A204.1 (cell line): Measurements from ENCODE around the gene PANX1.
A peak's percentile ranks its signal among the peaks of the same experiment; 100 is the strongest.
"Not testable (repeated sequence)": the region's sequence is repeated elsewhere in the genome, so short reads cannot be mapped to it uniquely, and the experiment has no call there.

Experiments
- FAIRE-seq: peaks from 2 replicates; lab custom pipeline; 2012; peaks lifted over from hg19 to GRCh38; lab: Jason Lieb, UNC

Gene PANX1

DNA sequence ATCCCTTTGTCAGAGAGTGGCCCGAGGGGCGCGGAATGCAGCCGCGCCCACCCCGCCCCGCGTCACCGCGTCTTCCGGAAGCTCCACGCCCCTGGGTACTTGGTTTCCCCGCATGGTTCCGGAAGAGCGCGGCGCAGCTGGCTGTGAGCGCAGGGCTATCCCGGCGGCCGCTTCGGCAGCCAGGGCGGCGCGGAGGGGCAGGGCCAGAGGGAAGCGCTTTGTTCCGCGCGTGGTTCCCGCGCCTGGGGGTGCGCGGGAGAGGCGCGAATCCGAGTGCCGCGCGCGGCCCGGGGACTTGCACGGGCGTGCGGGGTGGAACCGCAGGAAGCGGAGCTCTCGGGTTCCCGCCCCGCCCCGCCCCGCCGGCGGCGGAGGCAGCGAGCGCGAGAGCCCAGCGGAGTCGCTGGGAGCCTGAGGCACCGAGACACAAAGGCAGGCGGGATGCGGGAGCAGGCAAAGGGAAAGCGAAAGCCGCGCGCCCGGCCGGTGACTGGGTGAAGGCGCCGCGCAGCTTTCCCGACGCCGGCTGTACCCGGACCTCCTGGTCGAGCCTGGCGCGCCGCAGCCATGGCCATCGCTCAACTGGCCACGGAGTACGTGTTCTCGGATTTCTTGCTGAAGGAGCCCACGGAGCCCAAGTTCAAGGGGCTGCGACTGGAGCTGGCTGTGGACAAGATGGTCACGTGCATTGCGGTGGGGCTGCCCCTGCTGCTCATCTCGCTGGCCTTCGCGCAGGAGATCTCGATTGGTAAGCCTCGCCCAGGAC, at the start of gene PANX1:
Gene PANX1, plus strand, starts transcription at position 96 of the 766 bp plus-strand sequence. Its CDS starts 472 bp downstream, at position 568.
- FAIRE-seq: no peak

- no peak for FAIRE-seq
These were observed 44.5 kb upstream of the PANX1 start for GRCh38 chr11:94084164-94084563.

- no peak for FAIRE-seq
These were observed 39.7 kb upstream of the PANX1 start for GRCh38 chr11:94088906-94089305.

- FAIRE-seq: no peak
These were observed 39.3 kb upstream of the PANX1 start for GRCh38 chr11:94089341-94089740.

DNA sequence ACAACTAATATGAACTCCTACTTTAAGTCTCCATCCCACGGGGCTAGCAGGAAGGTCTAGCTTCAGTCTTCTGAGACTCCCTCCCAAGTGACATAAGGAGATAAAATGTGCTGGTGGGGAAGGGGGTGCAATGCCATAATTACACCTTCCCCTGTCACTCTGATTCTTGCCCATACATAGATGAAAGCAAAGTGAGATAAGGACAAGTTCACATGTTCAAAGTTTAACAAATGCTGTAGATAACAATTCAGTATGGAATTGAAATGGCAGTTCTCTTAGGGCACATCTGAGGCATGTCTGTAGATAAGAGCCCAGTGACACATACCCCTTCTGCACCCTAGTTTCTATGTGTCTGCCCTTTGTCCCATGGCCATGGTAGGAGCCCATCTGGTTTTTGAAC, 38.2 kb upstream of the PANX1 start:
- no peak for FAIRE-seq

DNA sequence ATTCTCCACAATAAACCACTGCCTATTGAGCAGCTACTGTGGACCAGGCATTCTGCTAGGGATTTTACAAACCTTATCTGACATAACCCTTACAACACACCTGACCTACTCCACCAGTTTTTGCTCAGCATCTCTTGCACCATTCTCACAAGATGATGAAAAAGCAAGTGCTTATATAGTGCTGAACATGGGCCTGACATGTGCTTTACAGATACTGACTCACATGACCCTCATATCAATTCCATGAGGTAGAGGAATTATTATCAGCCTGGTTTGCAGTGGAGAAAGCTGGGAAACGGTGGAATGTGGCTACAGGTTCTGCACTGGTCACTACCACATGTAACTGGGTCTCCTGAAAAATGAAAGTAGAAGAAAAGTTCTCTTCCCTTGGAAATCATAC, 37.5 kb upstream of the PANX1 start:
- FAIRE-seq: no peak

DNA sequence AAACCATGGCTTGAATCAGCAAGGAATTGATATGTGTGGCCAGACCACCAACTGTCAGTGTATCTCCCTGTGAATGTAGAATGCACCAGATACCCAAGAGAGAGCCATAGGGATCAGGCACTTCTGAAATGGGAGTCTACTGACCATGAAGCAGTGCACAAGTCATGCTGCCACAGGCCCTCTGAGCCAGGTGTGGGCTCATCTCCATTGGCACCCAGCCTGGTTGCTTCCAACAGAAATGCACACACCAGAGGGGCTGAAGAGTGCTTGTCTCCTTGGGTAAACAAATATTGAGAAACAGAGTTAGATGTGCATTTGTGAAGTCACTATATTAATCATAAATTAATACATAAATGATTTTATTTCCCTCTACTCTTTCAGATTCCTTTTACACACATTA, 28.4 kb upstream of the PANX1 start:
- no peak for FAIRE-seq

- FAIRE-seq: no peak
These were observed 25.2 kb upstream of the PANX1 start for GRCh38 chr11:94103471-94103870.

GRCh38 chr11:94104734-94105133, 23.9 kb upstream of the PANX1 start:
- no peak for FAIRE-seq

- no peak for FAIRE-seq
These were observed 21.9 kb upstream of the PANX1 start for GRCh38 chr11:94106716-94107115.

GRCh38 chr11:94107363-94107762, 21.3 kb upstream of the PANX1 start:
- peak; percentile 71 for FAIRE-seq

- no peak for FAIRE-seq
These were observed 17.4 kb upstream of the PANX1 start for GRCh38 chr11:94111241-94111640.

DNA sequence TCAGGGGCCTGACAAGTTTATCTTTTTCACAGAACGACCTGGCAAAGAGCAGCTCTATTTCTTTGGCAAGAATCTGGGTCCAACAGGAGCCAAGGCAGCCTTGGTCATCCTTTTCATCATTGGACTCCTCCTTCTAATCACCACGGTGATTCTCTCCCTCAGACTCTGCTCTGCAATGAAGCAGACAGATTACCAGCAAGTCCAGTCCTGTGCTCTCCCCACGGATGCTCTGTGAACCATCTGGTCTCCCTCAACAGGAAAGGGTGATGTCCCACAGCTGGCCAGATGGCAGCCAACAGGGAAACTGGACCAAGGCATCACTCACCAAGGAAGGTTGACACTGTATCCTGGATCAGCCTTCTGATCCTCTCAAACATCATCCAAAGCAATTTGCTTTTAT, 17.0 kb upstream of the PANX1 start:
- FAIRE-seq: no peak

GRCh38 chr11:94112206-94112953, 16.3 kb upstream of the PANX1 start:
- FAIRE-seq: no peak

GRCh38 chr11:94117197-94117574, 11.5 kb upstream of the PANX1 start:
- FAIRE-seq: no peak

DNA sequence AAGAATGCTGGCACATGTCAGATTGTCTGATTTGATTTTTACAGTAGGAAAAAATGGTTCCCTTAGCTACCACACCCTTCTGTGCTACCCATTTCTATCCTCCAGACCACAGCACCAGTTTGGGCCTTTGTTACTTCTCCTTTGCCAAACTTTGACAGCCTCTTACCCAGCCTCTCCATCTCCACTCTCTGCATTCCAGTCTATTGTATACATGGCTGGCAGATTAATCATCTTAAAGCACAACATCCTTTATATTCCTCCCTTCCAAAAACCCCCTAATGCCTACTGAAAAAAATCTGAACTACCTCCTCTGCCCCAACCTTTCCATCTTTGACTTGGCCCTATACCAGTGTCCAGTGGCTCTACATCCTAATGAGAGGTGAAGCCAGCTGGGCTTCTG, 10.8 kb upstream of the PANX1 start:
- FAIRE-seq: no peak

DNA sequence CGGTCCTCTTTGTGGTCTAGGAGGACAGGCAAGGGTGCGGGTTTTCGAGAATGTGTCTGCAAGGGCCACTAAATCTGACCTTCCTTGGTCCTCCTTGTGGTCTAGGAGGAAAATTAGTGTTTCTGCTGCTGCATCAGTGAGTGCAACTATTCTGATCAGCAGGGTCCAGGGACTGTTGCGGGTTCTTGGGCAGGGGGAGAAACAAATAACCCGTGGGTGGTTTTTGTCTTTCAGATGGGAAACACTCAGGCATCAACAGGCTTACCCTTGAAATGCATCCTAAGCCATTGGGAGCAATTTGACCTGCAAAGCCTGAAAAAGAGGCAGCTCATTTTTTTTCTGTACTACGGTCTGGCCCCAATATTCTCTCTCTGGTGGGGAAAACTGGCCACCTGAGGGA, 9.0 kb upstream of the PANX1 start:
- FAIRE-seq: not testable (repeated sequence)

DNA sequence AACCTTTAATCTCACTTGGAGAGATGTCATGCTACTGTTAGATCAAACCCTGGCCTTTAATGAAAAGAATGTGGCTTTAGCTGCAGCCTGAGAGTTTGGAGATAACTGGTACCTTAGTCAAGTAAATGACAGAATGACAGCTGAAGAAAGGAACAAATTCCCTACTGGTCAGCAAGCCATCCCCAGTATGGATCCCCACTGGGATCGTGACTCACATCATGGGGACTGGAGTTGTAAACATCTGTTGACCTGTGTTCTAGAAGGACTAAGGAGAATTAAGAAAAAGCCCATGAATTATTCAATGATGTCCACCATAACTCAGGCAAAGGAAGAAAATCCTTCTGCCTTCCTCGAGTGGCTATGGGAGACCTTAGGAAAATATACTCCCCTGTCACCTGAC, 8.1 kb upstream of the PANX1 start:
- FAIRE-seq: not testable (repeated sequence)

GRCh38 chr11:94120946-94121345, 7.7 kb upstream of the PANX1 start:
- no peak for FAIRE-seq

GRCh38 chr11:94125407-94126115, 3.1 kb upstream of the PANX1 start:
- FAIRE-seq: no peak

DNA sequence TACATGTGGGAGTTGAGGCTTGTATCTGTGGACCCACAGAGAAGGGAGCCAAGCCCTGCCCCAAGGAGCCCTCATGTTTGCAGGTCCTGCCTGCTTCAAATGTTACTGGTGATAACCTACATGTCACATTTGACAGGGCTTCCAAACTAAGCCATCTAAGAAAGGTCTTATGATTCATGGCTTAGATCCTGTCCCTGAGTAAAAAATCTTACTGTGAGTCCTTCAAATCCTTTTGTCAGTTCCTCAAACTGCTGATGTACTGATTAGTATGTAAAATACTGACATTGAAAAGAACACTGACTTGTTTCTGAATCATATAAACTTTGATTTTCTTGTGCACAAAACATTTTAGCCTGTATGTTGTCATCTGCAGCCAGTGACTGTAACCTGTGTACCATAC, 1.0 kb upstream of the PANX1 start:
- no peak for FAIRE-seq

DNA sequence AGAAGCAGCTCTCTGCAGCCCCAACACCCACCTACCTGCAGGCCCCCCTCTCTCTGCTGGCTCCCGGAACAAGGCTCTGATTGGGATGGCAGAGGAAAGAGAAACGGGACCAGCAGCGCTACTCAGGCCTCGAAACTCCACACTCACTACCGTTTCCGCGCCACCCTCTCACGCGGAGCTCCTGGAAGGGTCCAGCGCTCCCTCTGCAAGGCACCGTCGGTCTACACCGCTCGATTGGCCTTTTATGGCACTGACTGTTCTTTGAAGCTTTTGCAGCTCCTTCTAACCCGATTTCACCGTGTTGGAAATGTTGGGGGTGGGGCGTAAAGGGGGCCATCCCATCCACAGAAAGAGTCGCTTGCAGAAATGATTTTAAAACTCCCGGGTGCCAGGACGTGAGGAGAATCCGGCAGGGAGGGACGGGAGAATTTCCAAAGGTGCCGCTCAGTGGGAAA, 323 bp upstream of the PANX1 start:
- FAIRE-seq: no peak
